GM19238 (cell line): ENCODE data around the gene PRR23B.

Source experiments
- DNase-seq: peaks from one replicate; pipeline ENCODE4 v3.0.0; 2011; ENCODE audit warnings: low spot score; ENCODE audit not compliant: insufficient read length

The PRR23B gene

GRCh38 chr3:138975351-138975750 lies 45.4 kb downstream of the PRR23B start:
- DNase-seq: no peak

- no peak for DNase-seq
These were observed 46.3 kb downstream of the PRR23B start for GRCh38 chr3:138974462-138974861.

- no peak for DNase-seq
These were observed 47.8 kb downstream of the PRR23B start for GRCh38 chr3:138972941-138973340.

GRCh38 chr3:138971766-138972320 lies 48.9 kb downstream of the PRR23B start:
- DNase-seq: no peak
